ENCODE measurements around the gene ABR. TPM values are rescaled to one million over a fixed set of nuclear protein-coding genes. Genes with fewer than 3 reads are reported as not detected.

Gene ABR
- total RNA-seq, 1 donor from 2014 or later, result 119 TPM

GRCh38 chr17:1126801-1127550 is 52.8 kb downstream of the ABR start:
- peaks cover 7% of the 10 kb centered on the region for H3K36me3 Mint-ChIP-seq (ENCODE audit: low read depth)
- TF ChIP-seq CTCF (IDR thresholded peaks at IDR 0.05), result no peak
- DNase-seq (ENCODE audit: low spot score), result no peak
- no peaks in the 10 kb centered on the region for H3K9me3 Mint-ChIP-seq (ENCODE audit: low read depth)
- no peak overlapping the region for H3K4me3 Mint-ChIP-seq (ENCODE audit: unreplicated experiment)
- no peak overlapping the region for H3K27ac Mint-ChIP-seq (ENCODE audit: unreplicated experiment)
- H3K4me1 Mint-ChIP-seq (ENCODE audit: low read depth), result peaks cover 12% of the 10 kb centered on the region
- H3K27me3 Mint-ChIP-seq (ENCODE audit: low read depth), result no peaks in the 10 kb centered on the region

GRCh38 chr17:1126250-1126797 is 53.5 kb downstream of the ABR start:
- Mint-ChIP-seq H3K27me3 (ENCODE audit: low read depth) (no peaks in the 10 kb centered on the region), H3K4me3 (ENCODE audit: unreplicated experiment) (no peak overlapping the region), H3K4me1 (ENCODE audit: low read depth) (peaks cover 12% of the 10 kb centered on the region), H3K9me3 (ENCODE audit: low read depth) (no peaks in the 10 kb centered on the region), H3K36me3 (ENCODE audit: low read depth) (peaks cover 7% of the 10 kb centered on the region), H3K27ac (ENCODE audit: unreplicated experiment) (no peak overlapping the region)
- no peak for DNase-seq (ENCODE audit: low spot score)
- no peak for TF ChIP-seq CTCF (IDR thresholded peaks at IDR 0.05)

GRCh38 chr17:1125788-1126145 is 54.0 kb downstream of the ABR start:
- TF ChIP-seq CTCF (IDR thresholded peaks at IDR 0.05), result no peak
- Mint-ChIP-seq H3K9me3 (ENCODE audit: low read depth) (no peaks in the 10 kb centered on the region), H3K27ac (ENCODE audit: unreplicated experiment) (no peak overlapping the region), H3K4me1 (ENCODE audit: low read depth) (peaks cover 12% of the 10 kb centered on the region), H3K4me3 (ENCODE audit: unreplicated experiment) (no peak overlapping the region), H3K27me3 (ENCODE audit: low read depth) (no peaks in the 10 kb centered on the region), H3K36me3 (ENCODE audit: low read depth) (peaks cover 7% of the 10 kb centered on the region)
- DNase-seq (ENCODE audit: low spot score), result no peak

- TF ChIP-seq CTCF (IDR thresholded peaks at IDR 0.05), result no peak
- Mint-ChIP-seq H3K4me3 (ENCODE audit: unreplicated experiment) (no peak overlapping the region), H3K4me1 (ENCODE audit: low read depth) (peaks cover 12% of the 10 kb centered on the region), H3K36me3 (ENCODE audit: low read depth) (peaks cover 7% of the 10 kb centered on the region), H3K27me3 (ENCODE audit: low read depth) (no peaks in the 10 kb centered on the region), H3K27ac (ENCODE audit: unreplicated experiment) (no peak overlapping the region), H3K9me3 (ENCODE audit: low read depth) (no peaks in the 10 kb centered on the region)
- no peak for DNase-seq (ENCODE audit: low spot score)
Observed at GRCh38 chr17:1124896-1125787, 54.6 kb downstream of the ABR start.

All from chondrocyte (in vitro differentiated cells).